ENCODE results near the gene NFKBIE.

GRCh38 chr6:44219815-44220784 lies 45.3 kb downstream of the NFKBIE start:
- TF ChIP-seq ZBTB43 (CRISPR knock-in tag; conservative IDR thresholded peaks at IDR 0.05) = no peak
- no peak; the same call in 1 of the 2 replicates for TF ChIP-seq CTCF (CRISPR knock-in tag; IDR thresholded peaks at IDR 0.05)
- no peak for TF ChIP-seq JUN (CRISPR knock-in tag; IDR thresholded peaks at IDR 0.05)
- no peak for TF ChIP-seq HOXD1 (CRISPR knock-in tag; IDR thresholded peaks at IDR 0.05)
- no peak for TF ChIP-seq ZBED4 (CRISPR knock-in tag; IDR thresholded peaks at IDR 0.05; ENCODE audit: borderline replicate concordance)
- TF ChIP-seq FLYWCH1 (CRISPR knock-in tag; IDR thresholded peaks at IDR 0.05) = no peak

All from HepG2 (cell line).